NCI-H446 (cell line): ENCODE measurements around the gene SHISAL1.

Experiments used
- DNase-seq, 2 experiments: peaks; one replicate each; lab custom pipeline; 2025; lab: John Stamatoyannopoulos, UW

SHISAL1 gene

GRCh38 chr22:44301039-44301438 is 11.7 kb downstream of the SHISAL1 start:
- no peak for DNase-seq

DNA sequence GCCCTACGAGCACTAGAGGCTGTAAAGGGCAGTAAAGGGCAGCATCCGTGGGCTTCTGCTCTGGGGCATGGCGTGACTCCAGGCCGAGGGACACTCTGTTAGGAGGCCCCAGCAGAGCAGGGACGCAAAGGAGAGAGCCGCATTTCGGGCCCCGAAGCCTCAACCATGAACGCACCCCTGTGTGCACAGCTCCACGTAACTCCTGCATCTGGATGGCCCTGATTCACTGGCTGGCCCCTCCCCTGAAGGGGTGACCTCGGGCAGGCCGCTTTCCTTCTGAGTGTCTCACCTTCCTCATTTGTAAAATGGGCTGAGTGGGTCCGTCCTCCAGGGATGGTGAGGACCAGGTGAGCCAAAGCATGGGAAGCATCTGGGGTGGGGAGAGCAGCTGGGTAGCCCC is 13.6 kb downstream of the SHISAL1 start:
- no peak for DNase-seq

GRCh38 chr22:44298406-44299091 is 14.2 kb downstream of the SHISAL1 start:
- DNase-seq = no peak

- DNase-seq = no peak
These were observed 15.2 kb downstream of the SHISAL1 start for GRCh38 chr22:44297470-44298061.

GRCh38 chr22:44295406-44295805 is 17.3 kb downstream of the SHISAL1 start:
- DNase-seq = no peak

- peak in 1 of 2 experiments; percentile 20 for DNase-seq
These were observed 18.9 kb downstream of the SHISAL1 start for GRCh38 chr22:44293876-44294275.

- no peak for DNase-seq
These were observed 19.7 kb downstream of the SHISAL1 start for GRCh38 chr22:44293034-44293433.

DNA sequence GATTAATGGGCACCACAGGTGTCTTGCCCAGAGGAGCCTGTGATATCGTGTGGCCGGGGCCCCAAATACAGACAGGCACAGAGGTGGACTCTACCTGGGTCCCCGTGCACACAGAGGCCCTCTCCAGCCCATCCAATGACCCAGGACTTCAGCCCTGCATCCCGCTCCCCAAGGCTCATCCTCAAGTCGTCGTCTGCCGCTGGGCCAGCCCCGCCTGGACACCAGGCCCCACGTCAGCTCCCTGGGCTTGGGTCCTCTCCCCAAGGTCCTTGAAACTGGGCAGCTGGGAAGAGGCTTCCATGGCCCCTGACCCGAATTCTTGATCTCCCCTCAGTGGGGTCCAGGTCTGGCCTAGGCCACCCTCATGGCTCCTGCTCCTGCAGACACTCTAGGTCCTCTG is 20.2 kb downstream of the SHISAL1 start:
- DNase-seq = no peak

GRCh38 chr22:44291674-44292360 is 20.9 kb downstream of the SHISAL1 start:
- DNase-seq = no peak

DNA sequence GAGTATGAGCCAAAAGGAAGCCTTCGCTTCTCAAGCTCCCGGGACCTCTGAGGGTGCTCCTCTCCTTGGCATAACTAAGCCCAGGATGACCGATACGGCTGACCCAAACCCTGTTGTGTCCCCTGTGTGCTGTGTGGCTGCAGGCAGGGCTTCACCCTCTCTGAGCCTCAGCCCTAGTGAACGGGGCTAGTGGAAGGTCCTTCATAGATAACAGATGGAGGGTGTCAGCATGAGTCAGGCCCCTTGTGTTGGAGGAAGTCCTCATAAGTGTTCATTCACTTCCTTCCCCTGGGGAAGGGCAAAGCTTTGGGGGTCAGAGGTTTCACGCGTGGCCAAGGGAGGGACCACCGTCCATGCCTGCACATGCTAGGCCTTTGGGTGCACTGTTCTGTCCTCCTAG is 21.5 kb downstream of the SHISAL1 start:
- DNase-seq = no peak

GRCh38 chr22:44289414-44290171 is 23.2 kb downstream of the SHISAL1 start:
- no peak for DNase-seq

DNA sequence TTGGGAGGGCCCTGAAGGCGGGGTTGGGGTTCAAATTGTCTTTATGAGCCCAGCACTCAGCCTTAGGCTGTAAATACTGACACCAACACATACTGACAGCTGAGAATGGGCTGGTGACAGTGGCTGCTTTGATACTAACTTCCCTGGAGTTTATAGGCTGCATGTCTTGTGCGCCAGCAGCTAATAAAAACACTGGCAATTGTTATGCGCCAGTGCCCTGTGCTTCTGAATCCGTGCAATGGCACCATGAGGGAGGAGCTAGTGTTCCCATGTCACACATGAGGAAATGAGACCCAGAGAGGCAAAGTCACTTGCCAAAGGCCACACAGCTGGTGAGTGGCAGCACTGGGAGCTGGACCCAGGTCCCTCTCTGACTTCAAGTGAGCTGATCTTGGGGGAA is 23.8 kb downstream of the SHISAL1 start:
- DNase-seq = no peak

GRCh38 chr22:44287741-44288140 is 25.0 kb downstream of the SHISAL1 start:
- DNase-seq = no peak

DNA sequence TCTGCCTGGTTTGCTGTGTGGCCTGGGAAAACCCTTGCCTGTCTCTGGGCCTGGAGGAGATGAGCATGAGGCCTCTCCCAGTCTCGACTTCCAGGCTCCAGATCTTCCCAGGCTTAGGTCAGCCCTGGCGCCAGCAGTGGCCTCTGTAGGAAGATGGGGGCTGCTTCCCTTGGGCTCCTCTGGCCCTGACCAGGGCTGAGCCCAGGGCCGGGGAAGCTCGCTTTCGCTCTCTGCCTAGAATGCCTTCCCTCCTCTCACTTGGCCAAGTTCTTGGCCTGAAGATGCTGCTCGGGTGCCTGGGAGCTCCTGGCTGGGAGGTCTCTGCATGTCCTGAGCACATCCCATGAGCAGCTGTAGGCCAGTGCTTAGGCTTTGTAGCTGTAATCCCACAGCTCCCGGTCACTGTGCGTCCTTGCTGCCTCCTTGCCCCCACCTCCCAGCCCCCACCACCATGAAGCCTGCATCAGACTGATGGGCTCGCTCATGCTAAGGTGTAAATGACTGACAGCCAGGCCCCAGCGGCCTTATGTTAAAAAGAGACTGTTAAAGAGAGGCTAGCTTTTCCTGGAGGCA is 25.5 kb downstream of the SHISAL1 start:
- DNase-seq = no peak

DNA sequence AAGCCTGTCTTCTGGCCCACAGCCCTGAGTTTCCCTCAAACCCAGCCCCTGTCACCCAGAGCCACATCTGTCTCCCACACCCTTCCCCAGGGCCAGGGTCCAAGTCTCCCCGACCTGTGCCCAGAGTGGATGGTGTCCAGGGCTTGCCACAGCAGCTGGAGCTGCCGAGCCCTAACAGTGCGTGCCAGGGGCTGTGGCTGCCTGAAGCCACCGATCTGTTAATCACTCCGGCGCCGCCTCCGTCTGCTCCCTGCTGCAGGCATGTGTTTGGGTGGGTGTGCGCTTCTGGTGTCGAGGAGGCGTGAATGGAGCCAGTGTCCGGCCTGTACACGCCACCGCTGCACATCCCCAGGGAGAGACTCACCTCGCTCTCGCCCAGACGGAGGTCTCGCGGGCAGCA is 26.1 kb downstream of the SHISAL1 start:
- no peak for DNase-seq

GRCh38 chr22:44284711-44285110 is 28.0 kb downstream of the SHISAL1 start:
- no peak for DNase-seq

GRCh38 chr22:44281768-44282637 is 30.7 kb downstream of the SHISAL1 start:
- DNase-seq = no peak

DNA sequence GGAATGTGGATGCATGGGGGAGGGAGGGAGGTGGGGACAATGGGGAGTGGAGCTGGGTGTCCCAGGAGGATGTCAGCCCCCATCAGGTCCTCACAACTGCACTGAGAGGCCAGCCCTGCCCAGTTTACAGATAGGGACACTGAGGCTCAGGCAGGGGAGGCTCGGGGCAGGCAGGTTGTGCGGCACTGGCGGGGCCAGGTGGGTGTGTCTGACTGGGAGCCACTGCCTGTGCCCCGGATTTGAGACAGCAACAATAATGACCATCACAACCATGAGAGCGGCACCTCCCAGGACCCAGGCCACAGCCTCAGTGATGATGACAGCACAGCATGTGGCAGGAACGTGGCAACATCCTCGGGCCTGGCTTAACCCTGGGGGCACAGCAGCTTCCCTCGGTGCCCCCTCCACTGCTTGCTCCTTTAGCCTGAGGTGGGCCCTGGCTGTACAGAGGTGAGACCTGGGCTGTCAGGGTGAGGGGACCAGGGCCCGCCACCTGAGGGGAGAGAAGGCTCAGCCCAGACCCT is 32.0 kb downstream of the SHISAL1 start:
- DNase-seq = no peak

DNA sequence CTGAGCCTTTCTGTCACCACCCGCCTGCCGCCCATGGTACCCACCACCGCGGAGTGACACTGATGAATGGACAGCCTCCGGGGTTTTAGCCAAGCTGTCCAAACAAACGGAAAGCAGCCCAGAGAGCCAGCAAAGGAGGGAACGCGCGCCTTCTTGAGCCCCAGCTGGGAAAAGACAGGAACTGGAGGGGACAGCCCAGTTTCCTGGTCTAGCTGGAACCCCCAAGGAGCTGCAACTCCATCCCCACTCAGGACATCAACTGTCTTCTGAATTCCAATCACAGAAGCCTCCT is 33.7 kb downstream of the SHISAL1 start:
- DNase-seq = no peak

GRCh38 chr22:44278243-44279068 is 34.3 kb downstream of the SHISAL1 start:
- no peak for DNase-seq
